IMR-90 (cell line): ENCODE data around the gene MSI2. TPM values are rescaled to one million over a fixed set of nuclear protein-coding genes. Genes with fewer than 3 reads are reported as not detected.

Source experiments
- ATAC-seq: fragments of 200-7000 bp; cut with Tn5 transposase; 2 replicates; pipeline ENCODE4 v1.9.1; 2020; ENCODE audit warnings: low read depth, mild to moderate bottlenecking, moderate library complexity
- BruUV-seq: library from RNA; stranded (reverse); fragments of 400-500 nt; replicated peaks from 2 replicates; lab custom pipeline; 2021; lab: Mats Ljungman, UMichigan
- CTCF ChIA-PET: fragments of 300-600 bp; formaldehyde crosslinking; extraction: SDS; loops from one replicate; lab custom pipeline; 2021; ENCODE audit warnings: antibody characterized with exemption; lab: Yijun Ruan, JAX
- POLR2A ChIA-PET: fragments of 300-600 bp; sonication (Branson Sonifier 250); formaldehyde crosslinking; loops from one replicate; lab custom pipeline; 2022; ENCODE audit warnings: antibody characterized with exemption; ENCODE audit not compliant: unreplicated experiment; lab: Charles Lee
- DNase-seq: peaks from one replicate; pipeline ENCODE4 v3.0.0; 2013
- H2AFZ ChIP-seq: replicated peaks from 2 replicates; pipeline ENCODE3; 2013; ENCODE audit warnings: low read length, mild to moderate bottlenecking; ENCODE audit not compliant: poor library complexity
- H2AK5ac ChIP-seq: 2 replicates; pipeline ENCODE4 v1.6.1; 2013; ENCODE audit warnings: low read depth, low read length, inconsistent platforms
- H2AK9ac ChIP-seq: replicated peaks from 2 replicates; pipeline ENCODE3; 2013; ENCODE audit warnings: mild to moderate bottlenecking, low read depth, low read length, moderate library complexity; ENCODE audit not compliant: poor library complexity
- H2BK120ac ChIP-seq: 2 replicates; pipeline ENCODE4 v1.6.1; 2013; ENCODE audit warnings: low read depth, low read length, inconsistent platforms
- H2BK15ac ChIP-seq: 3 replicates; pipeline ENCODE4 v1.6.1; 2013; ENCODE audit warnings: low read depth, low read length, inconsistent platforms
- H2BK20ac ChIP-seq: 2 replicates; pipeline ENCODE4 v1.6.1; 2013; ENCODE audit warnings: low read depth, mild to moderate bottlenecking, inconsistent platforms, low read length, moderate library complexity
- H2BK5ac ChIP-seq: 2 replicates; pipeline ENCODE4 v1.6.1; 2013; ENCODE audit warnings: mild to moderate bottlenecking, low read depth, low read length, inconsistent platforms; ENCODE audit not compliant: poor library complexity, severe bottlenecking
- H3K14ac ChIP-seq: replicated peaks from 2 replicates; pipeline ENCODE4 v1.6.1; 2013; ENCODE audit warnings: low read depth, low read length, inconsistent platforms
- H3K18ac ChIP-seq: 2 replicates; pipeline ENCODE4 v1.6.1; 2013; ENCODE audit warnings: low read depth, low read length, control low read depth
- H3K23ac ChIP-seq: 2 replicates; pipeline ENCODE4 v1.6.1; 2013; ENCODE audit warnings: low read depth, low read length, inconsistent platforms
- H3K27ac ChIP-seq: 2 replicates; pipeline ENCODE4 v1.5.1; 2013; ENCODE audit warnings: mild to moderate bottlenecking, control low read depth, low read length; ENCODE audit not compliant: insufficient read depth
- H3K27me3 ChIP-seq: 2 replicates; pipeline ENCODE4 v1.6.1; 2013; ENCODE audit warnings: low read length; ENCODE audit not compliant: control insufficient read depth, insufficient read depth
- H3K36me3 ChIP-seq: 2 replicates; pipeline ENCODE4 v1.6.1; 2013; ENCODE audit warnings: low read length, mixed read lengths; ENCODE audit not compliant: control insufficient read depth, insufficient read depth
- H3K4ac ChIP-seq: 2 replicates; pipeline ENCODE4 v1.6.1; 2013; ENCODE audit warnings: low read depth, low read length, inconsistent platforms
- H3K4me1 ChIP-seq: 2 replicates; pipeline ENCODE4 v1.6.1; 2013; ENCODE audit warnings: low read length, mixed read lengths; ENCODE audit not compliant: control insufficient read depth, insufficient read depth
- H3K4me2 ChIP-seq: 2 replicates; pipeline ENCODE4 v1.6.1; 2013; ENCODE audit warnings: low read depth, mild to moderate bottlenecking, control low read depth, low read length, moderate library complexity
- H3K4me3 ChIP-seq: 2 replicates; pipeline ENCODE4 v1.5.1; 2013; ENCODE audit warnings: low read depth, mild to moderate bottlenecking, control low read depth, low read length, moderate library complexity; ENCODE audit not compliant: insufficient read depth
- H3K56ac ChIP-seq: 2 replicates; pipeline ENCODE4 v1.6.1; 2013; ENCODE audit warnings: low read length, inconsistent platforms; ENCODE audit not compliant: insufficient read depth; ENCODE audit errors: extremely low read depth
- H3K79me1 ChIP-seq, 2 experiments: 2 replicates each; pipeline ENCODE4 v1.6.1; 2013; ENCODE audit warnings: low read length in 2 of 2, inconsistent platforms in 1 of 2, low read depth in 1 of 2
- H3K9ac ChIP-seq: 2 replicates; pipeline ENCODE4 v1.6.1; 2013; ENCODE audit warnings: low read depth, low read length, control low read depth
- H3K9me1 ChIP-seq: 2 replicates; pipeline ENCODE4 v1.6.1; 2013; ENCODE audit warnings: low read length, inconsistent platforms; ENCODE audit not compliant: insufficient read depth
- H3K9me3 ChIP-seq: 2 replicates; pipeline ENCODE4 v1.6.1; 2013; ENCODE audit warnings: low read length; ENCODE audit not compliant: control insufficient read depth, insufficient read depth
- H4K20me1 ChIP-seq: 2 replicates; pipeline ENCODE4 v1.6.1; 2013; ENCODE audit warnings: low read length, inconsistent platforms; ENCODE audit not compliant: insufficient read depth
- H4K5ac ChIP-seq: 2 replicates; pipeline ENCODE4 v1.6.1; 2013; ENCODE audit warnings: mild to moderate bottlenecking, low read depth, low read length, control low read depth
- H4K8ac ChIP-seq, 2 experiments: 2 replicates each; pipeline ENCODE4 v1.6.1; 2013; ENCODE audit warnings: low read depth in 2 of 2, low read length in 2 of 2, control low read depth in 1 of 2, inconsistent platforms in 1 of 2
- H4K91ac ChIP-seq: 2 replicates; pipeline ENCODE4 v1.6.1; 2013; ENCODE audit warnings: low read depth, low read length, inconsistent platforms; ENCODE audit not compliant: insufficient read depth
- BHLHE40 ChIP-seq: fragments of 150-350 bp; IDR thresholded peaks from 2 replicates; pipeline ENCODE4 v1.6.1; 2016; ENCODE audit warnings: mild to moderate bottlenecking, low read depth, low read length
- CEBPB ChIP-seq: IDR thresholded peaks from 2 replicates; pipeline ENCODE4 v1.6.1; 2012; ENCODE audit warnings: low read depth, low read length, improper control_type of control experiment
- CHD1 ChIP-seq: IDR thresholded peaks from 2 replicates; pipeline ENCODE4 v1.6.1; 2012; ENCODE audit warnings: low read depth, low read length, improper control_type of control experiment
- ELK1 ChIP-seq: fragments of 150-350 bp; IDR thresholded peaks from 2 replicates; pipeline ENCODE4 v1.6.1; 2016; ENCODE audit warnings: low read depth, mild to moderate bottlenecking, low read length, moderate library complexity, borderline replicate concordance
- FOS ChIP-seq: fragments of 150-350 bp; IDR thresholded peaks from 2 replicates; pipeline ENCODE4 v1.6.1; 2016; ENCODE audit warnings: low read depth, low read length
- MAFK ChIP-seq: IDR thresholded peaks from 2 replicates; pipeline ENCODE4 v1.6.1; 2012; ENCODE audit warnings: low read depth, low read length, improper control_type of control experiment
- MXI1 ChIP-seq: IDR thresholded peaks from 2 replicates; pipeline ENCODE4 v1.6.1; 2012; ENCODE audit warnings: low read depth, mild to moderate bottlenecking, low read length, moderate library complexity, borderline replicate concordance
- NFE2L2 ChIP-seq: fragments of 150-350 bp; IDR thresholded peaks from 2 replicates; pipeline ENCODE4 v1.6.1; 2016; ENCODE audit warnings: low read depth, mild to moderate bottlenecking, low read length
- RAD21 ChIP-seq: IDR thresholded peaks from 2 replicates; pipeline ENCODE4 v1.6.1; 2012; ENCODE audit warnings: low read length, improper control_type of control experiment
- RCOR1 ChIP-seq: IDR thresholded peaks from 2 replicates; pipeline ENCODE4 v1.6.1; 2012; ENCODE audit warnings: mild to moderate bottlenecking, low read length, improper control_type of control experiment; ENCODE audit not compliant: insufficient replicate concordance
- RFX5 ChIP-seq: IDR thresholded peaks from 2 replicates; pipeline ENCODE4 v1.8.0; 2012; ENCODE audit warnings: low read depth, mild to moderate bottlenecking, low read length, moderate library complexity
- SMC3 ChIP-seq: fragments of 150-350 bp; IDR thresholded peaks from 2 replicates; pipeline ENCODE4 v1.6.1; 2016; ENCODE audit warnings: low read depth, mild to moderate bottlenecking, antibody characterized with exemption, low read length, moderate library complexity
- USF2 ChIP-seq: fragments of 150-350 bp; IDR thresholded peaks from 2 replicates; pipeline ENCODE4 v1.6.1; 2017; ENCODE audit warnings: mild to moderate bottlenecking, antibody characterized with exemption, low read length, low read depth
- WGBS, 2 experiments: methylation state at CpG; one replicate each; pipeline versions ENCODE4 v1.1.5 to v1.1.7; 2013; ENCODE audit warnings: missing lambda C conversion rate in 2 of 2; ENCODE audit not compliant: insufficient read length in 1 of 2; ENCODE audit errors: extremely low coverage in 2 of 2; 5-methylcytosine and 5-hydroxymethylcytosine counted together
- dilution Hi-C: fragments of 300-500 bp; cut with HindIII; formaldehyde crosslinking; loops from one replicate; pipeline ENCODE4 v1.14.3; 2018; ENCODE audit warnings: low sequenced_read_pairs; ENCODE audit not compliant: unreplicated experiment
- in situ Hi-C: fragments of 300-500 bp; cut with MboI; formaldehyde crosslinking; loops from 3 replicates; pipeline ENCODE4 v1.14.3; 2019; ENCODE audit warnings: low sequenced_read_pairs, inconsistent platforms, mixed read lengths
- intact Hi-C: fragments of 100-400 bp; cut with micrococcal nuclease; formaldehyde crosslinking; loops from 2 replicates; pipeline ENCODE4 v1.10.0; 2022
- polyA plus RNA-seq, 3 experiments: library from polyadenylated mRNA; depleted of rRNA; stranded (reverse); fragments of >200 nt; gene quantifications; 2 replicates each; pipeline ENCODE4 v1.2.3, GENCODE V29; 2012; ENCODE audit warnings: low replicate concordance in 1 of 3
- total RNA-seq: library from RNA; depleted of rRNA; stranded (reverse); fragments of >200 nt; gene quantifications from 2 replicates; pipeline ENCODE4 v1.2.3, GENCODE V29; 2012

Gene MSI2
- total and polyA plus RNA-seq, 2 of the 4 experiments (the other 2 are of a cell fraction) = 13.0 to 16.0 TPM

- H3K79me1 ChIP-seq = no peaks in the 10 kb centered on the region; a peak in 1 of 4 replicates
- CTCF ChIA-PET = no interaction called here
- H2AFZ ChIP-seq = no peak overlapping the region
- no peaks in the 10 kb centered on the region for H3K27me3 ChIP-seq
- H3K4me3 ChIP-seq = no peak overlapping the region
- ATAC-seq (no peak), DNase-seq (no peak)
- H3K14ac ChIP-seq = no peak overlapping the region
- WGBS, 2 experiments = 92% methylated on average over 2 of the region's 4 CpGs; no CpG with 5 or more reads in 1 of the 2 experiments
- H3K9me3 ChIP-seq = no peaks in the 10 kb centered on the region
- 0 out of 2 replicates have a peak, but pooled peaks cover 2% of the 10 kb centered on the region for H3K4me1 ChIP-seq
- no TSS peak for BruUV-seq
- no peak overlapping the region for H2AK5ac ChIP-seq
- H3K9ac ChIP-seq = no peak overlapping the region
- POLR2A ChIA-PET = no interaction called here
- no peak overlapping the region for H2BK20ac ChIP-seq
- in situ Hi-C loops = no loop called here
- H4K20me1 ChIP-seq = no peaks in the 10 kb centered on the region
- H4K5ac ChIP-seq = no peak overlapping the region
- H3K4ac ChIP-seq = no peak overlapping the region
- H3K36me3 ChIP-seq = no peaks in the 10 kb centered on the region
- H2AK9ac ChIP-seq = no peak overlapping the region
- no peak overlapping the region for H2BK120ac ChIP-seq
- H3K4me2 ChIP-seq = no peak overlapping the region
- TF ChIP-seq RCOR1 (no peak), USF2 (no peak), SMC3 (no peak), CHD1 (no peak), FOS (no peak), ELK1 (no peak), RAD21 (no peak), RFX5 (no peak), MAFK (no peak), BHLHE40 (no peak), MXI1 (no peak), NFE2L2 (no peak), CEBPB (no peak)
- intact Hi-C loops = no loop called here
- H3K9me1 ChIP-seq = peaks cover 3% of the 10 kb centered on the region; the same call in 1 of the 2 replicates
- no peak overlapping the region for H2BK15ac ChIP-seq
- dilution Hi-C loops = no loop called here
- H3K23ac ChIP-seq = no peak overlapping the region
- H3K27ac ChIP-seq = no peak overlapping the region
- no peak overlapping the region for H4K8ac ChIP-seq
- no peak overlapping the region for H2BK5ac ChIP-seq
- H3K56ac ChIP-seq = no peak overlapping the region
- no peak overlapping the region for H3K18ac ChIP-seq
- H4K91ac ChIP-seq = no peak overlapping the region
Observed at GRCh38 chr17:57569021-57569420, 312.7 kb downstream of the MSI2 start.
